PC-3 (cell line): ENCODE results near the gene INPP5K. TPM values are rescaled to one million over a fixed set of nuclear protein-coding genes. Genes with fewer than 3 reads are reported as not detected.
A peak's percentile ranks its signal among the peaks of the same experiment; 100 is the strongest.

Experiments
- ATAC-seq: fragments of 200-7000 bp; cut with Tn5 transposase; 2 replicates; pipeline ENCODE4 v1.9.1; 2020; ENCODE audit warnings: mild to moderate bottlenecking, moderate library complexity
- BruUV-seq: library from RNA; stranded (reverse); fragments of 400-500 nt; replicated peaks from 2 replicates; lab custom pipeline; 2021; lab: Mats Ljungman, UMichigan
- CTCF ChIA-PET: fragments of 300-600 bp; sonication (Branson Sonifier 250); formaldehyde crosslinking; loops from one replicate; lab custom pipeline; 2022; ENCODE audit warnings: antibody characterized with exemption; lab: Charles Lee
- POLR2A ChIA-PET: fragments of 300-600 bp; sonication (Branson Sonifier 250); formaldehyde crosslinking; loops from one replicate; lab custom pipeline; 2022; ENCODE audit warnings: antibody characterized with exemption; ENCODE audit not compliant: unreplicated experiment; lab: Charles Lee
- DNase-seq: peaks from one replicate; pipeline ENCODE4 v3.0.0-alpha.2; 2015
- H2AFZ ChIP-seq: fragments of 300-600 bp; sonication (generic); 2 replicates; pipeline ENCODE4 v1.6.0; 2016; ENCODE audit warnings: antibody characterized with exemption, low read length
- H3F3A ChIP-seq: fragments of 300-600 bp; sonication (generic); one replicate; pipeline ENCODE4 v1.6.0; 2017; ENCODE audit warnings: antibody characterized with exemption, low read length, control low read depth, mild to moderate bottlenecking; ENCODE audit not compliant: unreplicated experiment
- H3K27ac ChIP-seq: fragments of 300-600 bp; sonication (generic); 2 replicates; pipeline ENCODE4 v1.5.1; 2016; ENCODE audit warnings: mild to moderate bottlenecking, low read length
- H3K27me3 ChIP-seq: fragments of 300-600 bp; sonication (generic); 2 replicates; pipeline ENCODE4 v1.6.1; 2016; ENCODE audit warnings: low read length, mixed read lengths
- H3K36me3 ChIP-seq: fragments of 300-600 bp; sonication (generic); 2 replicates; pipeline ENCODE4 v1.6.1; 2016; ENCODE audit warnings: low read depth, mixed run types, low read length, mixed read lengths
- H3K4me1 ChIP-seq: fragments of 300-600 bp; sonication (generic); 2 replicates; pipeline ENCODE4 v1.5.1; 2016; ENCODE audit warnings: low read length; ENCODE audit not compliant: insufficient read depth
- H3K4me2 ChIP-seq: fragments of 300-600 bp; sonication (generic); 2 replicates; pipeline ENCODE4 v1.6.0; 2016; ENCODE audit warnings: low read length
- H3K4me3 ChIP-seq: fragments of 300-600 bp; sonication (generic); 2 replicates; pipeline ENCODE4 v1.5.1; 2016; ENCODE audit warnings: mild to moderate bottlenecking, low read length, mixed read lengths
- H3K79me2 ChIP-seq: fragments of 300-600 bp; sonication (generic); 2 replicates; pipeline ENCODE4 v1.6.1; 2017; ENCODE audit warnings: low read length, mixed read lengths
- H3K9ac ChIP-seq: fragments of 300-600 bp; sonication (generic); 2 replicates; pipeline ENCODE4 v1.6.0; 2016; ENCODE audit warnings: mild to moderate bottlenecking, low read length
- H3K9me2 ChIP-seq: fragments of 300-600 bp; sonication (generic); replicated peaks from 2 replicates; pipeline ENCODE4 v1.6.1; 2016; ENCODE audit warnings: mixed run types, low read length, mixed read lengths
- H3K9me3 ChIP-seq: fragments of 300-600 bp; sonication (generic); 2 replicates; pipeline ENCODE4 v1.6.1; 2016; ENCODE audit warnings: low read length, mixed read lengths
- H4K20me1 ChIP-seq: fragments of 300-600 bp; sonication (generic); 2 replicates; pipeline ENCODE4 v1.6.1; 2016; ENCODE audit warnings: low read length, mixed read lengths
- CTCF ChIP-seq: fragments of 300-600 bp; sonication (generic); conservative IDR thresholded peaks from 2 replicates; pipeline ENCODE4 v1.5.1; 2017; ENCODE audit warnings: antibody characterized with exemption, low read depth, mild to moderate bottlenecking, low read length
- EZH2 ChIP-seq: fragments of 300-600 bp; sonication (generic); IDR thresholded peaks from one replicate; pipeline ENCODE4 v1.6.1; 2017; ENCODE audit warnings: antibody characterized with exemption, mild to moderate bottlenecking, low read length; ENCODE audit not compliant: unreplicated experiment
- EZH2phosphoT487 ChIP-seq: fragments of 300-600 bp; sonication (generic); IDR thresholded peaks from 2 replicates; pipeline ENCODE4 v1.6.1; 2018; ENCODE audit warnings: mild to moderate bottlenecking, antibody characterized with exemption, low read length, borderline replicate concordance
- intact Hi-C: fragments of 100-400 bp; cut with micrococcal nuclease; formaldehyde crosslinking; loops from 2 replicates; pipeline ENCODE4 v1.9.0; 2023
- total RNA-seq: library from RNA; depleted of rRNA; stranded (reverse); fragments of >200 nt; gene quantifications from 2 replicates; pipeline ENCODE4 v1.2.3, GENCODE V29; 2014

Gene INPP5K
- total RNA-seq, 1 experiment from 2014 or later, result 52.6 TPM

DNA sequence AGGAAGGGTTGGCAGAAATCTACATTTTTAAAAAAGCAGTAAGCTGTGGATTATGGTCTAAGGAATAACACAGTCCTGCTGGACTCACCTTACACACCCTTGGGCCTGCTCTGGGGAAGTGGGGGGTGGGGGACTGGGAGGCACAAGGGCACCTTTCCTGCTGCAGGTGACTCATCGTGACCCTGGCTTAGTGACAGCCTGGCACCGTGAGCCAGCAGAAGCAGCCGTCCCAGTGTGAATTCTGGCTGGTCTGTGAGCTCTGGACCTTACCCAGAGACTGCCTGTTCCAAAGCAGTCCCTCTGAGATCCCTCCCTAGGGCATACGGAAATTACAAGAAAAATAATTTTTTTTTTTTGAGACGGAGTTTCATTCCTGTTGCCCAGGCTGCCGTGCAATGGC lies 56.2 kb downstream of the INPP5K start:
- intact Hi-C loops, result no loop called here
- TF ChIP-seq CTCF, result no peak
- no peak for TF ChIP-seq EZH2phosphoT487
- TF ChIP-seq EZH2, result no peak
- Histone ChIP-seq H3K4me2 (peak overlapping the region; percentile 57), H3K9me3 (no peaks in the 10 kb centered on the region), H3K9ac (no peak overlapping the region), H3K27ac (no peak overlapping the region), H3F3A (peaks cover 3% of the 10 kb centered on the region), H2AFZ (no peak overlapping the region), H4K20me1 (no peaks in the 10 kb centered on the region), H3K4me1 (peaks cover 13% of the 10 kb centered on the region), H3K36me3 (no peaks in the 10 kb centered on the region), H3K4me3 (no peak overlapping the region), H3K27me3 (no peaks in the 10 kb centered on the region), H3K79me2 (peaks cover 8% of the 10 kb centered on the region), H3K9me2 (no peaks in the 10 kb centered on the region)
- ATAC-seq (peak; percentile 32), DNase-seq (peak; percentile 66)
- ChIA-PET POLR2A (interaction anchor here (0.6 kb wide), 3 partner anchors 68 to 338 kb away, joined by 3 to 4 read pairs (median 3); partner anchors contain the start of gene RILP), CTCF (no interaction called here)
- BruUV-seq, result no TSS peak

- Histone ChIP-seq H3K4me3 (peak within 1 kb of the TSS; percentile 88), H3K9me2 (no peaks in the 10 kb centered on the region), H3K27me3 (no peaks in the 10 kb centered on the region), H3K9ac (peak within 1 kb of the TSS; percentile 97), H3F3A (peaks cover 3% of the 10 kb centered on the region), H3K36me3 (peaks cover 5% of the 10 kb centered on the region; the same call in 1 of the 2 replicates), H3K79me2 (peaks cover 50% of the 10 kb centered on the region), H4K20me1 (peaks cover 16% of the 10 kb centered on the region), H3K9me3 (no peaks in the 10 kb centered on the region), H2AFZ (peak within 1 kb of the TSS; percentile 78), H3K4me1 (peaks cover 13% of the 10 kb centered on the region), H3K4me2 (peak within 1 kb of the TSS; percentile 93), H3K27ac (peak within 1 kb of the TSS; percentile 68)
- BruUV-seq, result no TSS peak
- ChIA-PET CTCF (no interaction called here), POLR2A (no interaction called here)
- DNase-seq (peak; percentile 96), ATAC-seq (peak; percentile 73)
- TF ChIP-seq EZH2 (no peak), CTCF (no peak), EZH2phosphoT487 (no peak)
- intact Hi-C loops, result loop anchor here (10.0 kb wide), 1 partner anchor 91 kb away; no protein-coding TSS in a partner anchor
These were observed 60.4 kb downstream of the INPP5K start, which contains the start of gene CRK for GRCh38 chr17:1455797-1456599. TSS of gene CRK (minus strand) at chr17:1456232. CDS start at chr17:1456117, 115 bp downstream.
